Common myeloid progenitor, CD34-positive (primary cell): ENCODE data around the gene RIIAD1.
A peak's percentile ranks its signal among the peaks of the same experiment; 100 is the strongest.
"Not testable (repeated sequence)": the region's sequence is repeated elsewhere in the genome, so short reads cannot be mapped to it uniquely, and the experiment has no call there.

ENCODE experiments used
- CTCF ChIA-PET: fragments of 350-600 bp; sonication (Branson Sonifier 250); formaldehyde crosslinking; loops from one replicate; lab custom pipeline; 2021; ENCODE audit warnings: antibody characterized with exemption; lab: Charles Lee
- POLR2A ChIA-PET: fragments of 350-600 bp; sonication (Branson Sonifier 250); formaldehyde crosslinking; loops from one replicate; lab custom pipeline; 2021; ENCODE audit warnings: antibody characterized with exemption; lab: Charles Lee
- DNase-seq, 3 donors: peaks; one replicate each; pipeline versions ENCODE4 v3.0.0 to v3.0.0-alpha.2; 2013
- H3K27ac ChIP-seq, 2 experiments: 1 replicate in 1 of 2; 2 replicates in 1 of 2; pipeline ENCODE4 v1.7.0; 2013; ENCODE audit warnings: inconsistent platforms in 2 of 2, low read length in 2 of 2, mild to moderate bottlenecking in 2 of 2, low read depth in 1 of 2, moderate library complexity in 1 of 2; ENCODE audit not compliant: severe bottlenecking in 2 of 2, insufficient read depth in 1 of 2, poor library complexity in 1 of 2
- H3K27me3 ChIP-seq, 5 experiments: replicated peaks in 2 of 5; 1 replicate in 3 of 5; 2 replicates in 2 of 5; pipeline versions ENCODE4 v1.6.1 to v1.7.0; 2013; ENCODE audit warnings: low read length in 4 of 5, mild to moderate bottlenecking in 2 of 5, moderate library complexity in 2 of 5, inconsistent platforms in 1 of 5; ENCODE audit not compliant: insufficient read depth in 5 of 5, control insufficient read depth in 4 of 5
- H3K36me3 ChIP-seq, 4 experiments: 1 replicate in 2 of 4; 2 replicates in 2 of 4; pipeline versions ENCODE4 v1.6.1 to v1.7.0; 2013; ENCODE audit warnings: low read length in 3 of 4, control low read depth in 1 of 4, mild to moderate bottlenecking in 1 of 4; ENCODE audit not compliant: control insufficient read depth in 4 of 4, insufficient read depth in 4 of 4
- H3K4me1 ChIP-seq, 4 experiments: 1 replicate in 3 of 4; 2 replicates in 1 of 4; pipeline versions ENCODE4 v1.6.1 to v1.7.1; 2013; ENCODE audit warnings: low read length in 3 of 4, mild to moderate bottlenecking in 3 of 4, control low read depth in 1 of 4, inconsistent platforms in 1 of 4, moderate library complexity in 1 of 4; ENCODE audit not compliant: control insufficient read depth in 4 of 4, insufficient read depth in 4 of 4; ENCODE audit errors: control extremely low read depth in 1 of 4
- H3K4me3 ChIP-seq, 7 experiments: 1 replicate in 4 of 7; 2 replicates in 3 of 7; pipeline versions ENCODE4 v1.5.1 to v1.7.0; 2013; ENCODE audit warnings: mild to moderate bottlenecking in 7 of 7, low read length in 6 of 7, moderate library complexity in 6 of 7, inconsistent platforms in 2 of 7, low read depth in 2 of 7, control low read depth in 1 of 7; ENCODE audit not compliant: insufficient read depth in 4 of 7, control insufficient read depth in 1 of 7; ENCODE audit errors: extremely low read depth in 1 of 7
- H3K9me3 ChIP-seq, 5 experiments: 1 replicate in 4 of 5; 2 replicates in 1 of 5; pipeline versions ENCODE4 v1.6.1 to v1.7.1; 2013; ENCODE audit warnings: low read length in 4 of 5, mild to moderate bottlenecking in 2 of 5, inconsistent platforms in 1 of 5, low read depth in 1 of 5, moderate library complexity in 1 of 5; ENCODE audit not compliant: control insufficient read depth in 4 of 5, insufficient read depth in 2 of 5; ENCODE audit errors: control extremely low read depth in 1 of 5
- WGBS: methylation state at CpG from one replicate; pipeline ENCODE4 v1.1.5; 2013; ENCODE audit not compliant: insufficient coverage; 5-methylcytosine and 5-hydroxymethylcytosine counted together

Gene RIIAD1

DNA sequence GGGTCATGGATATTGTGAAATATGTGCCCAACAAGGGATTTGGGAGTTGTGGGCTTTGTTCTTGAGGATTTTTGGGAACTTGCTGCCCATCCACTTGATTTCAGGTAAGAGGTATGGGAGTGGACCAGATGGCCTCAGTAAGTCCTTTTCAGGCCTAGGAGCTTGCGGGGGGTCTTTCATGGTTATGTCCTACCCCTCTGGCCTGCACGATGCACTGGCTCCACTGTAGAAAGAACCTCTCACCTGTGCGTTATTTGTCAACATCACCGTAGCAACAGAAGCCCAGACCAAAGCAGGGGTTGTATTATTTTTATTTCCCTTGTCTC is 8.6 kb downstream of the RIIAD1 start:
- POLR2A ChIA-PET = interaction anchor here (0.8 kb wide), 1 partner anchor 466 kb away, joined by 3 read pairs; no protein-coding TSS in a partner anchor
- Histone ChIP-seq H3K4me3 (no peak overlapping the region), H3K27ac (no peak overlapping the region), H3K27me3 (peaks cover 0 to 22% (median 3%) of the 10 kb centered on the region in 5 experiments), H3K4me1 (no peaks in the 10 kb centered on the region), H3K9me3 (no peaks in the 10 kb centered on the region), H3K36me3 (no peaks in the 10 kb centered on the region)
- CTCF ChIA-PET = interaction anchor here (0.8 kb wide), 1 partner anchor 136 kb away, joined by 3 read pairs; no protein-coding TSS in a partner anchor
- no peak for DNase-seq
- WGBS = 100% methylated on average over 4 of the region's 4 CpGs

DNA sequence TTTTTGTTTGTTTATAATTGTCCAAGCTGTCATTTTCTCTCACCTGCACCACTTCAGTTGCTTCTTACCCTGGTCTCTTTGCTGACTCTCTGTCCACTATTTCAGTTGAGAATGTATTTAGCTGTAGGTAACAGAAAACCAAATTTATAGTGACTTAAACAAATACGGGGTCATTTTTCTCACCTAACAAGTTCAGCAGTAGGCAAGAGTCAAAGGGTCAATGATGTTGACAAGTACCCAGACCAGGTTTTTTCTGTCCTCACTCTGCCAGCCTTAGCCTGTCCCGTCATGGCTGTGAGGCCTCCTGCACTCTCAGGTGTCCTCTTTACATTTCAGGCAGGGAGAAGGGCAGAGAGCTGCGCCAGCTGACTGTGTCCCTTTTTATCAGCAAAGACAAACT is 11.8 kb downstream of the RIIAD1 start:
- no peaks in the 10 kb centered on the region for H3K4me1 ChIP-seq
- H3K9me3 ChIP-seq = peaks cover 0 to 11% (median 9%) of the 10 kb centered on the region in 5 experiments
- WGBS = 100% methylated on average over 3 of the region's 3 CpGs
- no peaks in the 10 kb centered on the region for H3K36me3 ChIP-seq
- ChIA-PET POLR2A (interaction anchor here (0.6 kb wide), 1 partner anchor 73 kb away, joined by 4 read pairs; no protein-coding TSS in a partner anchor), CTCF (interaction anchor here (0.6 to 2.8 kb wide), 8 partner anchors 9 to 269 kb away, joined by 3 to 18 read pairs (median 4); partner anchors contain the start of gene RIIAD1)
- no peak for DNase-seq
- peaks cover 0 to 14% (median 0%) of the 10 kb centered on the region in 5 experiments for H3K27me3 ChIP-seq
- no peak overlapping the region for H3K4me3 ChIP-seq
- no peak overlapping the region for H3K27ac ChIP-seq

DNA sequence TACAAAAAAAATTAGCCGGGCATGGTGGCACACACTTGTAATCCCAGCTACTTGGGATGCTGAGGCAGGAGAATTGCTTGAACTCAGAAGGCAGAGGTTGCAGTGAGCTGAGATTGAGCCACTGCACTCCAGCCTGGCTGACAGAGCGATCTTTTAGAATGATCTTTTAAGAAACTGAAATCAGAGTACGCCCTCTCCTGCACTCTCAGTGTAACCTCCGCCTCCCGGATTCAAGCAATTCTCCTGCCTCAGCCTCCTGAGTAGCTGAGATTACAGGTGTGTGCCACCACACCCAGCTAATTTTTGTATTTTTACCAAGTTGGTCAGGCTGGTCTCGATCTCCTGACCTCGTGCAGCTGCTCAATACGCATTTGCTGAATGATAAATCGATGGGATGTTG is 12.7 kb downstream of the RIIAD1 start:
- POLR2A ChIA-PET, H3K27ac ChIP-seq, H3K4me1 ChIP-seq, H3K36me3 ChIP-seq, DNase-seq, H3K4me3 ChIP-seq: not testable (repeated sequence)
- Histone ChIP-seq H3K27me3 (peaks cover 0 to 13% (median 0%) of the 10 kb centered on the region in 5 experiments), H3K9me3 (peaks cover 0 to 15% (median 9%) of the 10 kb centered on the region in 5 experiments)
- WGBS = 99% methylated on average over 9 of the region's 9 CpGs
- CTCF ChIA-PET = interaction anchor here (0.9 to 2.8 kb wide), 21 partner anchors 10 to 293 kb away, joined by 3 to 18 read pairs (median 4); partner anchors contain the start of genes RIIAD1 and TUFT1

DNA sequence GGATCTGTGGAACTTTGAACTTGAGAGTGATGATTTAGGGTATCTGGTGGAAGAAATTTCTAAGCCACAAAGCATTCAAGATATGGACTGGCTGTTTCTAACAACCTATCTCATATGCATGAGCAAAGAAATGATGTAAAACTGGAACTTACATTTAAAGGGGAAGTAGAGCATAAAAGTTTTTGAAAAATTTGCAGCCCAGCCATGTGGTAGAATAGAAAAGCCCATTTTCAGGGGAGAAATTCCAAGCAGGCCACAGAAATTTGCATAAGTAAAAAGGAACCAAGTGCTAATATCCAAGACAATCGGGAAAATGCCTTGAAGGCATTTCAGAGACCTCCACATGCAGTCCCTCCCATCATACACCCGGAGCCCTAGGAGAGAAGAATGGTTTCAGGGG is 15.7 kb downstream of the RIIAD1 start:
- WGBS = 88% methylated on average over 2 of the region's 2 CpGs
- H3K9me3 ChIP-seq = peaks cover 0 to 15% (median 9%) of the 10 kb centered on the region in 5 experiments
- H3K4me3 ChIP-seq = no peak overlapping the region
- H3K4me1 ChIP-seq = peaks cover 0 to 6% (median 0%) of the 10 kb centered on the region in 4 experiments
- ChIA-PET POLR2A (no interaction called here), CTCF (interaction anchor here (1.0 to 2.6 kb wide), 2 partner anchors 25 to 74 kb away, joined by 3 to 5 read pairs; no protein-coding TSS in a partner anchor)
- H3K36me3 ChIP-seq = no peaks in the 10 kb centered on the region
- no peak overlapping the region for H3K27ac ChIP-seq
- H3K27me3 ChIP-seq = peaks cover 0 to 5% (median 0%) of the 10 kb centered on the region in 5 experiments
- DNase-seq = no peak

DNA sequence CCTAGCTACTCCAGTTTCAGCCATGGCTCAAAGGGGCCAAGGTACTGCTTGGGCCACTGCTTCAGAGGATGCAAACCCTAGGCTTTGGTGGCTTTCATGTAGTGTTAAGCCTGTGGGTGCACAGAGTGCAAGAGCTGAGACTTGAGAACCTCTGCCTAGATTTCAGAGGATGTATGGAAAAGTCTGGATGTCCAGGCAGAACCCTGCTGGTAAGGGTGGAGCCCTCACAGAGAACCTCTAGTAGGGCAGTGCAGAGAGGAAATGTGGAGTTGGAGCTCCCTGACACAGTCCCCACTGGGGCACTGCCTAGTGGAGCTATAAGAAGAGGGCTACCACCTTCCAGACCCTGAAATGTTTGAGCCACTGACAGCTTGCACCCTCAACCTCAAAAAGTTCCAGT is 16.2 kb downstream of the RIIAD1 start:
- no peak overlapping the region for H3K27ac ChIP-seq
- peak in 1 of 3 donors; percentile 10 for DNase-seq
- no peak overlapping the region for H3K4me3 ChIP-seq
- peaks cover 0 to 5% (median 0%) of the 10 kb centered on the region in 5 experiments for H3K27me3 ChIP-seq
- H3K36me3 ChIP-seq = no peaks in the 10 kb centered on the region
- peaks cover 0 to 6% (median 0%) of the 10 kb centered on the region in 4 experiments for H3K4me1 ChIP-seq
- CTCF ChIA-PET = interaction anchor here (1.0 to 2.6 kb wide), 2 partner anchors 25 to 74 kb away, joined by 3 to 5 read pairs; no protein-coding TSS in a partner anchor
- POLR2A ChIA-PET = no interaction called here
- H3K9me3 ChIP-seq = peaks cover 0 to 15% (median 9%) of the 10 kb centered on the region in 5 experiments

DNA sequence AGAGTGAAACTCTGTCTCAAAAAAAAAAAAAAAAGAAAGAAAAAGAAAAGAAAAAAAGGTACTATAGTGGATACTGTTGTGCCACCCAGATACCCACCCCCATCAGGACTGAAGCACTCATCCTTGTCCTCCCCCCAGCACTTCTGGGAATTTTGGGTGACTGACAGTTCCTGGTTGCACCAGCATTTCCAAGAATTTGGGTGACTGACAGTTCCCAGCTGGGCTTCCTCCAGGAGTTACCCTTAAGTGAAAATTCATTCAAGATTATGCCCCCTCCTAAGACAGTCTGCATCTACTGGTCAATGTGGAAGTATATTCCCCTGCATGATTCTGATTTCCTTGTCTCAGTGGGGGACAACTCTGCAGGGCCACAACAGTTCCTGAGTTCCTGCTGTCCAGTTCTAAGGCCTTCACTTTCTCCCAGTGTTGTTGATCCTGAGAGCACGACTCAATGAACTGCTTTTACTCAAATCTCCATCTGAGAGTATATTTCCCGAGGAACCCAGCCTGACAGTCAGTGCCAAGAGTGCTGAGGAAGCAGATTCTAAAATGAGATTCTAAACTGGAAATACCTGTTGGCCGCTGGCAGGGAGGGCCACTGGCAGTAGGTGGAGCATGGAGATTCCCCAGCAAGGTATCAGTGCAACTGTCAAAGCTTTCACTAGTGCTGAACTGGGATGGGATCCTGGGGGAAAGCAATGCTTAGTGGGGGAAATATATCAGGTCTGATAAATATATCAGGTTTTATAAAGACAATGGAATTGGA is 18.5 kb downstream of the RIIAD1 start:
- 74% methylated on average over 2 of the region's 3 CpGs for WGBS
- peaks cover 0 to 15% (median 9%) of the 10 kb centered on the region in 5 experiments for H3K9me3 ChIP-seq
- CTCF ChIA-PET = interaction anchor here (2.6 kb wide), 1 partner anchor 22 kb away, joined by 5 read pairs; no protein-coding TSS in a partner anchor
- POLR2A ChIA-PET = no interaction called here
- H3K4me1 ChIP-seq = peaks cover 0 to 6% (median 0%) of the 10 kb centered on the region in 4 experiments
- no peak overlapping the region for H3K4me3 ChIP-seq
- H3K27me3 ChIP-seq = peaks cover 0 to 3% (median 0%) of the 10 kb centered on the region in 5 experiments
- DNase-seq = no peak
- no peaks in the 10 kb centered on the region for H3K36me3 ChIP-seq
- no peak overlapping the region for H3K27ac ChIP-seq

DNA sequence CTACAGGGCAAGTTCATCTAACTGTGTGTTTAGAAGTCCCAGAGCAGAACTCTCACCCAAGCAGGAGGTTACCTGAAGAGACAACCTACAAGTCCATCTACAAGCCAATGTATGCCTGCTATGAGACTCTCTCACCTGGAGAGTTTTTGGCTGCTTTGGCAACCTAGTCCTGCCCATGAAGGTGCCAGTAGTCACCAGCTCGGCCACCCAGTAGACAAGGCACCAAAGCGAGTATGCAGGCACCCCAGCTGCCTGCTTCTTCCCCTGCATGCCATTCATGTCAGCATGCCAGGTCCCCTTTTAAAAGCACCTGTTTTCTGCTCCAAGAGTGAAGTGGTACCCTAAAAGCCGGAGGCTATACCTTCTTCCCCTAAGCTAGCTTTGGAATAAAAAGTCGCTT is 20.2 kb downstream of the RIIAD1 start:
- POLR2A ChIA-PET = no interaction called here
- no peak for DNase-seq
- H3K27me3 ChIP-seq = peaks cover 0 to 4% (median 2%) of the 10 kb centered on the region in 5 experiments
- H3K4me1 ChIP-seq = peaks cover 0 to 6% (median 0%) of the 10 kb centered on the region in 4 experiments
- peaks cover 0 to 15% (median 9%) of the 10 kb centered on the region in 5 experiments for H3K9me3 ChIP-seq
- CTCF ChIA-PET = no interaction called here
- no peak overlapping the region for H3K27ac ChIP-seq
- H3K4me3 ChIP-seq = no peak overlapping the region
- WGBS = 100% methylated on average over 4 of the region's 4 CpGs
- H3K36me3 ChIP-seq = no peaks in the 10 kb centered on the region
